Anterior cingulate cortex (tissue), 58 donors: ENCODE data around the gene GRIN1.
A peak's percentile ranks its signal among the peaks of the same experiment; 100 is the strongest.

Source experiments
- DNase-seq, 58 donors: peaks; one replicate each; lab custom pipeline; 2025; lab: John Stamatoyannopoulos, UW

GRIN1 gene

DNA sequence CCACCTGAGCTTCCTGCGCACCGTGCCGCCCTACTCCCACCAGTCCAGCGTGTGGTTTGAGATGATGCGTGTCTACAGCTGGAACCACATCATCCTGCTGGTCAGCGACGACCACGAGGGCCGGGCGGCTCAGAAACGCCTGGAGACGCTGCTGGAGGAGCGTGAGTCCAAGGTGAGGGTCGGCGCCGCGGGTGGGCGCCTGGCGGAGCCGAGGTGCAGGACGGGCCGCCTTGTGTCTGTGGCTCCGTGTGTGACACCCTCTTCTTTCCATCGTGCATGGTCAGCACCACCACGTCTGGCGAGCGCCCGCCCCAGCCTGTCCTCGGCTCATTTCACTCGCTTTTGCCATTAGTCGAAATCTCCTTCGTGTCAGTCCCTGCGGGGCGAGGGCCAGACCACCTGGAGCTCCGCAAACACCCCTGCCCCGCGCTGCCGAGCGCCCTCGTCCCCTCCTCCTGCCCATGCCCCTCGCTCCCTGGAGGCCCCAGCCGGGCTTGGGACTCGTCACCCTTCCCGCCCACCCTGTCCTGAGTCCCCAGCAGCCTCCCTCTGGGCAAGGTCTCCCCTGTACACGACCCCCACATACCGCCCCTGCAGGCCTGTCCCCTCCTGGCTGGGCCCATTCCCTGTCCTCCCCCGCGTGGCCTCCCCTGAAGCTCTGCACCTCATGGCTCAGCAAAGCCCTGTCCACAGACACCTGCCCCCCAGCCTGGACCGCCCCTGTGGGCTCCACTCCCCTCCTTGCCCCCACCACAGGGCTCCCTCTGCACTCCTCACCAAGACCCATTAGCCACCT, 7.0 kb downstream of the GRIN1 start:
- DNase-seq, result no peak

DNA sequence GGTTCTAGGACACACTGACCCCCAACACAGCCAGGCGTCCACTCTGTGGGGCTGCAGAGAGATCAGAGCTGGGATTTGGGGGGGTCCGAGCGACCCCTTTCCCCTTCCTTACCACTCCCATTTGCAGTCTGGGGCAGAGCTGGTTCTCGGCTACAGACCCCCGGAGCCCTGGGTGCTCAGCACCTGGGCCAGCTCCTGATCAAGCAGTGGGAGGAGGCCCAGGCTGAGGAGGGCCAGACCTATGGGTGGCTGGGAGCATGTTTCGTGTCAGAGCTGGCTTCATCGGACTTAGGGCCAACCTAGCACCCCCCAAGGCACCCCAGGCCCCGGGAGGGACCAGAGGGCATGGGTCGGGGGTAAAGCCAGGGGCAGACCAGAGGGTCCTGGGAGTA, 7.6 kb downstream of the GRIN1 start:
- DNase-seq, result no peak

DNA sequence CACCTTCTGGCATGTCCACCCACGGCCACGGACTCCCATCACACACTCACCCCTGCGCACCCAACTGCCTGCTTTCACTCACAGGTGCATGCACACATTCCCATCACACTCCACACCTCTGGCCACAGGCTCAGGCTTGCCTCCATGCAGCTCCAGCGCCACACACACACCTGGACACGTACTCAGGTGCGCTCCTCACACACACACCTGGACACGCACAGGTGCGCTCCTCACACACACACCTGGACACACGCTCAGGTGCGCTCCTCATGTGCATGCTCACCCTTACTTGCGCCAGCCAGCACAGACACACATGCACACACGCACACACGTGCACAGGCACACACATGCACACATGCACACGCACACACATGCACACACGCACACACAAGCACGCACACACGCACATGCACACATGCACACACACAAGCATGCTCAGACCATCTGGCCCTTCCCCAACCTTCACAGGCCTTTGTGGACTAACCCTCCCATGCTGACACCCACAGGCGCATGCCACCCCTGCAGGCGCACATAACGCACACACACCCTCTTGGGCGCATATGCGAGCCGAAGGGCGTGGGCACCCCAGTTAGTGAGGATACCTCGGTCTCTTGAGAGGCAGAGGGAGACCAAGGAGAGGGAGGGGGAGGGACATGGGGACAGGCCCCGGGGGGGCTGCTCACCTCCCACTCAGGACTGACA, 8.3 kb downstream of the GRIN1 start:
- DNase-seq, result no peak

DNA sequence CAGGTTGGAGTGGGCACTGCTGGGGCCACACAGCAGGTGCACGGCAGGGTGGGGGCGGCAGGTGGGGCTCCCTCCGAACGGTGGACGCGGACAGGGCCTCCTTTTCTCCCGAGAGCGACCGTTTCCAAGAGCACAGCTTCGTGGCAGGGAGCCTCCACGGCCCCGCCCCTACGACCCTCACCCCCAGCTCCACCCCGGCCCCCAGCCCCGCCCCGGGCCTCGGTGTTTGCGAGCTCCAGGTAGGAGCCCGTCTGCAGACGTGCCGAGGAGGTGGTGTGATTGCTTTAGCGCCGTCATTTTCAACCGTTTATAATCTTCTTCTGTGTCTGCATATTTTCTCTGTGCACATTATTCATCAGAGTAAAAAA, 8.8 kb downstream of the GRIN1 start:
- DNase-seq, result no peak

DNA sequence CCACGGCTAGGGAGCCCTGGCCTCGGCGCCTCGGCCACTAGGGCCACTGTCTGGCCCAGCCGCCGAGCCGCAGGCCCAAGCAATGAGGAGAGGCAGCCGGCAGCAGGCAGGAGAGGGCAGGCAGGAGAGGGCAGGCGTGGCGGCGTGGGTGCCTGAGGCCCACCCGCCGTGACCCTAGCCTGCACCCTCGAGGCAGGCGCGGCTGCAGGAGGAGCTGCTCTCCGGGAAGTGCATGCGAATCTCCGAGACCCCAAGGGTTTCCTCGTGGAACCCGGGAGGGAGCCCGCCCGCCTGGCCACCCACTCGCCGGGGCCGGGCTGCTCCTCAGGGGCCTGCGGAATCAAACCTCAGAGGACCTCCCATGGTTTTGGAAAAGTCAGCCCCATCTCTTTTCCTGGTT, 9.3 kb downstream of the GRIN1 start:
- no peak for DNase-seq

DNA sequence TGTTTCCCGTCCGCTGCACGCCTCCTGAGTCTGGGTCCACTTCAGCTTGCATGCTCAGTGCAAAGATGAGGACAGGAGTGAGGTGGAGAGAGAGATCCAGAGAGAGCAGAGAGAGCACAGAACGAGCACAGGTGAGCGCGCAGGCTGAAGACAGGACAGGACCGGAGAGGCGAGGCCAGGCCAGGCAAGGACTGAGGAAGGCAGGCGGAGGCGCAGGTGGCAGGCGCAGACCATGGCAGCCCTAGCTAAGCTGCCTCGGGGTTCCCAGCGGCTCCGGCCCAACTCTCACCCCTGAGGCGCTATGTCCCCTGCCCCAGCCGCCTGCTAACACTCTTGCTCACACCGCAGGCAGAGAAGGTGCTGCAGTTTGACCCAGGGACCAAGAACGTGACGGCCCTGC, 9.7 kb downstream of the GRIN1 start:
- no peak for DNase-seq

DNA sequence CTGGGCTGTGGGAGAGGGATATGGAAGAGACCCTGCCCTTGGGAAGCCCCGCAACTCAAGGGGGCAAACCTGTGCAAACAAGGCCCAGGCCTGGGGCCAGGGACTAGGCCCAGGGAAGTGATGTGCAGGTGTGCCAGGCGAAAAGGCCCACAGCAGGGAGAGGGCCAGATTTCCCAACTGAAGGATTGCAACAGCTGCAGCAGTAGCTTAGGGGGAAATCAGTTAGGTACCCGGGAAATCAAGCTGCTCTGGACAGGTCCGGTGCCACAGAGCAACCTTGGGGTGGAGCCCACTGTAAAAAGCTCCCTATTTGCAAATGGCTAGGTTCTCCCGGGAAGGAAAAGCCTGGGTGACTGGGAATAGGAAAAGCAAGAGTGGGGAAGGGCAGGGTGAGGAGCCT, 10.4 kb downstream of the GRIN1 start:
- DNase-seq, result no peak

DNA sequence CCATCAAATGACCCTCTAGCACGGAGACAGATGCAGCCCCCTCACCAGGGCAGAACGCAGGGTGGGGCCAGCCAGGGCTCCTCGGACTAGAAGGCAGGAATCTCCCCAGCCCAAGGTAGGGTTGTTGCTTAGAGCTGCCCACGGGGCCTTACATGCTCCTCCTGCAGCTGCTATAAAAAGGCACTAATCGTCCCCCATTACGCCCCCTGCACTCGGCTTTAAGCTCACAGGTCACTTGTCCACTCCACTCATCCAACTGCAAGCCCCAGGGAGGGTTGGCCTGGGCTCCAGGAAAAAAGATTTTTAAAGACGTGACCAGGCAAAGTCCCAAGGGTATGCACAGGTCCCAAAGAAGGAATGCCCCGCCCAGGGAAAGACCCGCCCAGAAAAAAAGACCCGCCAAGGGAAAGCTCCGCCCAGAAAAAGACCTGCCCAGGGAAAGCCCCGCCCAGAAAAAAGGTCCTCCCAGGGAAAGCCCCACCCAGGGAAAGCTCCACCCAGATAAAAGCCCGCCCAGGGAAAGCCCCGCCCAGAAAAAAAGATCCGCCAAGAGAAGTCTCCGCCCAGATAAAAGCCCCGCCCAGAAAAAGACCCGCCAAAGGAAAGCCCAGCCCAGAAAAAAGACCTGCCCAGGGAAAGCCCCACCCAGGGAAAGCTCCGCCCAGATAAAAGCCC, 11.1 kb downstream of the GRIN1 start:
- DNase-seq, result no peak

DNA sequence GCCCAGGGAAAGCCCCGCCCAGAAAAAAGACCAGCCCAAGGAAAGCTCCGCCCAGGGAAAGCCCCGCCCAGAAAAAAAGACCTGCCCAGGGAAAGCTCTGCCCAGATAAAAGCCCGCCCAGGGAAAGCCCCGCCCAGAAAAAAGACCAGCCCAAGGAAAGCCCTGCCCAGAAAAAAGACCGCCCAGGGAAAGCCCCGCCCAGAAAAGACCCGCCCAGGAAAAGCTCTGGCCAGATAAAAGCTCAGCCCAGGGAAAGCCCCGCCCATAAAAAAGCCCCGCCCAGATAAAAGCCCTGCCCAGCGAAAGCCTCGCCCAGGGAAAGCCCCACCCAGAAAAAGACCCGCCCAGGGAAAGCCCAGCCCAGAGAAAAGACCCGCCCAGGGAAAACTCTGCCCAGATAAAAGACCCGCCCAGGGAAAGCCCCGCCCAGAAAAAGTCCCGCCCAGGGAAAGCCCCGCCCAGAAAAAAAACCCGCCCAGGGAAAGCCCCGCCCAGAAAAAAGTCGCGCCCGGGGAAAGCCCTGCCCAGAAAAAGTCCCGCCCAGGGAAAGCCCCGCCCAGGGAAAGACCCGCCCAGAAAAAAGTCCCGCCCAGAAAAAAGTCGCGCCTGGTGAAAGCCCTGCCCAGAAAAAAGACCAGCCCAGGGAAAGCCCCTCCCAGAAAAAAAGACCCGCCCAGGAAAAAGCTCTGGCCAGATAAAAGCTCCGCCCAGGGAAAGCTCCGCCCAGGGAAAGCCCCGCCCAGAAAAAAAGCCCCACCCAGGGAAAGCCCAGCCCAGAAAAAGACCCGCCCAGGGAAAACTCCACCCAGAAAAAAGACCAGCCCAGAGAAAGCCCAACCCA, 11.9 kb downstream of the GRIN1 start:
- DNase-seq, result peak in 4 of 58 donors; percentile 25 to 51 (median 37)

DNA sequence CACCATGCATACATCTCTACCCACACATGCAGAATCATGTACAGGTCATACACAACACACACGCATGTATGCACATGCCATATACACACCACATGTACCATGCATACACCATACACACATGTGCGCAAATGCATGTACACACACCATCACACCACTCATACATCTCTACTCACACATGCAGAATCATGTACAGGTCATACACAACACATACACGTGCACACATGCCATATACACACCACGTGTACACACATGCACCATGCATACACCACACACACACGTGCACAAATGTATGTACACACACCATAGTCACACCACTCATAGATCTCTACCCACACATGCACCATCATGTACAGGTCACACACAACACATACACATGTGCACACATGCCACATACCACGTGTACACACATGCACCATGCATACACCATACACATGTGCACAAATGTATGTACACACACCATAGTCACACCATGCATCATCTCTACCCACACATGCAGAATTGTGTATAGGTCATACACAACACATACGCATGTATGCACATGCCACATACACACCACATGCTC, 14.0 kb downstream of the GRIN1 start:
- no peak for DNase-seq

DNA sequence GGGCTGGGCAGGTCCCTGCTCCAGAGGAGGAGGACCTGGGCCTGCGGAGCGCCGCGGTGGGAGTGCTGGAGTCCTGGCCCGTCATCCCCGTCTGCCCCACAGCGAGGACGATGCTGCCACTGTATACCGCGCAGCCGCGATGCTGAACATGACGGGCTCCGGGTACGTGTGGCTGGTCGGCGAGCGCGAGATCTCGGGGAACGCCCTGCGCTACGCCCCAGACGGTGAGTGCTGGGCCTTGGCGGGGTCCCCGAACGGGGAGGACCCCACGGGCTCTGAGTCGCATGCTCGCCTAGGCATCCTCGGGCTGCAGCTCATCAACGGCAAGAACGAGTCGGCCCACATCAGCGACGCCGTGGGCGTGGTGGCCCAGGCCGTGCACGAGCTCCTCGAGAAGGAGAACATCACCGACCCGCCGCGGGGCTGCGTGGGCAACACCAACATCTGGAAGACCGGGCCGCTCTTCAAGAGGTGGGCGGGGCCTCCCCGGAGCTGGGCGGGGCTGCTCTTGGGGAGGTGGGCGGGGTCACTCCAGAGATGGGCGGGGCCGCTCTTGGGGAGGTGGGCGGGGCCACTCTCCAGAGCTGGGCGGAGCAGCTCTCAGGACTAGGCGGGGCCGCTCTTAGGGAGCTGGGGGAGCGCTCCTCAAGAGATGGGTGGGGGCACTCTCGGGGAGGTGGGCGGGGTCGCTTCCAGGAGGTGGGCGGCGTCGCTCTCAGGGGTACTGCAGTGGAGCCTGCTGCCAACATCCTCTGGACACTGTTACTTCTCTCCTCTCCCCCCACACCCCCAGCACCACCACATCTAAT, 17.8 kb downstream of the GRIN1 start:
- peak in 12 of 58 donors; percentile 11 to 64 (median 36) for DNase-seq

DNA sequence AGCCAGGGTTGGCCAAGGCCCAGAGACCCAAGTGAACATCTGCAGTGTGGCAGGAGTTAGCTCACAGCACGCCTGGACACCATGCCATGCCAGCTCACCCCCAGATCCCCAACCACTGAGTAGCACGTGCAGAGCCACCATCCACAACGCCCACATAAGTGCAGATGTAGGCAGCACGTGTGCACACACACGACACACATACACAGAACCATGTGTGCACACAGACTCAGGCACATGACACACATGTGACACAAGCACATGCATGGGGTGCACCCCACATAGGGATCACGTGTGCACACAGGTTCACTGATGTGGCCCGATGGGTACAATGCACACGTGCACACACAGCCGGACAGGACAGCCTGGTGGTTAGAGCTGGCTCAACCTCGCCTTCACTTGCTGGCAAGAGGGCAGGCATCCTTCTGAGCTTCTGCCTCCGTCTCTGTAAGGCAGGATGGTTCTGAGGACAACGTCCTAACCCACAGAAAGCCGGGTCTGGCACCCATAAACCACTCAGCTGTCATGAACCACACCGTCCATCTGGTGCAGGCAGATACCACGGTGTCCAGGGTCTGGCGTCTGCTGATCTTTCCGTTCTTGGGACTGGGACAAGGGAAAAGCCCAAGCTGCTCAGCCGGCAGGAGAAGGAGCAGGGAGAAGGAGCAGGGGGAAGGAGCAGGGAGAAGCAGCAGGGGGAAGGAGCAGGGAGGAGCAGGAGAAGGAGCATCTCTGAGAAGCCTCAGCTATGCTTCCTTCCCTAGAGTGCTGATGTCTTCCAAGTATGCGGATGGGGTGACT, 18.9 kb downstream of the GRIN1 start:
- DNase-seq, result peak in 5 of 58 donors; percentile 21 to 62 (median 42)

DNA sequence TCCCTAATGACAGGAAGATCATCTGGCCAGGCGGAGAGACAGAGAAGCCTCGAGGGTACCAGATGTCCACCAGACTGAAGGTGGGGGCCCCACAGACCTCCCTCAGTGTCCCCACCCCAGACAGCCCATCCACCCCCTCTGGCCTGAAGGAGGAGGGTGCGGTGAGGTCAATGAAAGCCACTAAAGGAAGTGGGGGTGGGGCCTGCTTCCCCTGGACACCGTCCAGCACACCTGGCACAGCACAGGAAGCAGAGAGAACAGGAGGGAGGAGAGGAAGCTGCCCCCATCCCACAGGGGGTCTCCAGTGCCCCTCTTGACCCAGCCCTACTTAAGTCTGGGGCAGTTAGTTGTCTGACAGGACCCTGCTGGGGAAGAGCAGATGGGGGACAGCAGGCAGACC, 19.7 kb downstream of the GRIN1 start:
- DNase-seq, result no peak

DNA sequence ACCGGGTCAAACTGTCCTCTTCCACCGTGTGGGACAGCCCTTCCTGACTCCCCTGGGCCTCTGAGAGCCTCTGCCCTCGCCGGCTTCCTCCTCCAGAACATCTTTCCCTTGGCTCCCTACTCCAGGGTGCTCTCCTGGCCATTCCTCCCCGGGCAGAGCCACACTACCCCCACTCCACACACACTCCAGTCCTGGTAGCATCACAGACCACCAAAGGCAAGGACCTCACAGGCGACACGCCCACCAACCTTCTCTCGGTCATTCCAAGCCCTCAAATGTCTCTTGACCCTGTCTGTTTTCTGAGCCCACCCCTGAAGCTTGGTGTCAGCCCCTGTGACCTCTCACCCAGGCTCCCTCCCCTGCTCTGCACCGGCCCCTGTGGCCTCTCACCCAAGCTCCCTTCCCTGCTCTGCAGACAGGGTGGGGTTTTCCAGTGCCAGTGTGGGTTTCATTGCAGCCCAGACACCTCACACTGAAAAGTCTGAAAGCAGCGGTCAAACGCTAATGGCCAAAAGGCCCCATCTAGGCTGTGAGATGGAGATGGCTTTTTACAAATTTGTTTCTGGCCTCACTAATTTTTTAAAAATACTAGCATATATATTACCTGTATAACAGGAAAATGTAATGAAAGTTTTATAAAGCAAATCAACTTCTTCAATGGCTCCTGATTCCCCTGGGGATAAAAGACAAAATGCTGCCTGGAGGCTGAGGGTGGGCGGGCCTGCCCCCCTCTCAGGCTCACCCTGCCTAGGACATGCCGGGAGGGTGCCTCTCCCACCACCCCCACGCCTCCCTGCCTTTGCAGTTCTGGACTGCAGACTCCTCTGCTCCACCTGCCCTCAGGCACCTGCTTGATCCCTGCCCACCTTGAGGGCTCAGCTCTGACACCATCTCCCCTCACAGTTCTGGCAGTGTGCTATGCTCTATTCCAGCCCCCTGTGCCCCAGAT, 20.4 kb downstream of the GRIN1 start:
- no peak for DNase-seq

DNA sequence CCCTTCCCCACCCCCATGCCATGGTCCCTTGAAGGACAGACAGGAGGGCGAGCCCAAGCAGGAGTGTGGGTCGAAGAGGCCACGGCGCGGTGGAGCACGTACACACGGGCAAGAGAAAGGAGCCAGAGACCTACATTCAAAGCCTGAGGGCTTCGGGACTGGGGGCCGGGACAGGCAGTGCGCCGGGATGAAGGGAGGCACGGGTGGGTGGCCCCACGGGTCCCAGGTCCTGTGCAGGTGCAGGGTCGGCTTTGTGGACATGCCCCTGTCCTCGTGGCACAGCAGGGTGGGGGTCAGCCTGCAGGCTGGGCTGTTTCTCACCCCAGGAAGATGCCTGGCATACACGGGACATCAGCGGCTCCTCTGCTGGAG, 21.1 kb downstream of the GRIN1 start:
- DNase-seq, result no peak

DNA sequence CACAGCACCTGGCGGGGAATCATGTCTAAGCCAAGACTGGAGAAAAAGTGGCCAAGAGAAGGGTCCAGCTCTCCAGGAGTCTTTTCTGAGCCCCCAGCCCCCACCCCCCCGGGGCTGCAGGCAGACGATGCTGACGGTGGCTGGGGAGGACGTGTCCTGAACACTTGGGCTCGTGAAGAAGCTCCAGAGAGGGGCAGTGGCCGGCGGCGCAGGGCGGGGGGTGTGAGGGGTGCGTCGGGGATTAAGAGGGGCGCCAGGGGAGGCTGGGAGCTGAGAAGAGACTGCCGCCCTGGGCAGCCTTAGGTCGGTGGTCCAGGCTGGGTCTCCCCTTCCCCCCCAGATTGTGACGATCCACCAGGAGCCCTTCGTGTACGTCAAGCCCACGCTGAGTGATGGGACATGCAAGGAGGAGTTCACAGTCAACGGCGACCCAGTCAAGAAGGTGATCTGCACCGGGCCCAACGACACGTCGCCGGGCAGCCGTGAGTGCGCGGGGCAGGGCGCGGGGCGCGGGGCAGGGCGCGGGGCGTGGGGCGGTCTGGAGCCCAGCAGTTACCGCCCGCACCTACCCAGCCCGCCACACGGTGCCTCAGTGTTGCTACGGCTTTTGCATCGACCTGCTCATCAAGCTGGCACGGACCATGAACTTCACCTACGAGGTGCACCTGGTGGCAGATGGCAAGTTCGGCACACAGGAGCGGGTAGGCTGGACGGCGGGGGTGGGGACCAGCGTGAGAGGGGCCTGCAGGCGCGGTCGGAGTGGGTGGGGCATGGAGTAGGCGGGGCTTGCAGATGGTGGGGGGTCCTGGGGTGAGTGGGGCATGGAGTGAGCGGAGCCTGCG, 22.0 kb downstream of the GRIN1 start:
- no peak for DNase-seq
